WTC11 (cell line): Measurements from ENCODE around the gene MIA2. TPM values are rescaled to one million over a fixed set of nuclear protein-coding genes. Genes with fewer than 3 reads are reported as not detected.

Source experiments
- ATAC-seq: fragments of 200-7000 bp; cut with Tn5 transposase; 2 replicates; pipeline ENCODE4 v1.10.0; 2021; ENCODE audit warnings: mild to moderate bottlenecking, moderate library complexity
- CTCF ChIA-PET: fragments of 300-600 bp; sonication (Branson Sonifier 250); formaldehyde crosslinking; loops from one replicate; lab custom pipeline; 2021; ENCODE audit warnings: antibody characterized with exemption; lab: Charles Lee
- POLR2A ChIA-PET: fragments of 350-600 bp; sonication (Branson Sonifier 250); formaldehyde crosslinking; loops from one replicate; lab custom pipeline; 2021; ENCODE audit warnings: antibody characterized with exemption; lab: Charles Lee
- DNase-seq: peaks from one replicate; pipeline ENCODE4 v3.0.0; 2021; ENCODE audit warnings: low spot score
- H3K27ac Mint-ChIP-seq: 2 replicates; pipeline ENCODE4 v1.8.0; 2021; ENCODE audit warnings: mixed read lengths
- H3K27me3 Mint-ChIP-seq: 2 replicates; pipeline ENCODE4 v1.8.0; 2021; ENCODE audit warnings: low read depth, mild to moderate bottlenecking, moderate library complexity, mixed read lengths
- H3K36me3 Mint-ChIP-seq: 2 replicates; pipeline ENCODE4 v1.8.0; 2021; ENCODE audit warnings: mixed read lengths
- H3K4me1 Mint-ChIP-seq: 2 replicates; pipeline ENCODE4 v1.8.0; 2022; ENCODE audit warnings: mixed read lengths
- H3K4me3 Mint-ChIP-seq: 2 replicates; pipeline ENCODE4 v1.8.0; 2021; ENCODE audit warnings: mild to moderate bottlenecking, moderate library complexity, mixed read lengths
- H3K9me3 Mint-ChIP-seq: 2 replicates; pipeline ENCODE4 v1.8.0; 2021; ENCODE audit warnings: mixed read lengths
- AR ChIP-seq: fragments of 250-450 bp; sonication (Bioruptor Pico); IDR thresholded peaks from 2 replicates; pipeline ENCODE4 v1.9.0; 2021; ENCODE audit warnings: mild to moderate bottlenecking
- ATF2 ChIP-seq: sonication (generic); formaldehyde crosslinking; IDR thresholded peaks from 2 replicates; pipeline ENCODE4 v1.8.1; 2022; ENCODE audit warnings: low read depth, missing genetic modification reagents, borderline replicate concordance
- CTCF ChIP-seq: fragments of 200-600 bp; IDR thresholded peaks from 2 replicates; pipeline ENCODE4 v1.8.0; 2022; ENCODE audit warnings: antibody characterized with exemption
- E2F1 ChIP-seq: sonication (generic); formaldehyde crosslinking; IDR thresholded peaks from 2 replicates; pipeline ENCODE4 v1.8.0; 2022; ENCODE audit warnings: mild to moderate bottlenecking, missing genetic modification reagents
- E2F5 ChIP-seq: sonication (generic); formaldehyde crosslinking; IDR thresholded peaks from 2 replicates; pipeline ENCODE4 v1.8.1; 2022; ENCODE audit warnings: mild to moderate bottlenecking, moderate library complexity, missing genetic modification reagents
- FOXJ3 ChIP-seq: sonication (generic); formaldehyde crosslinking; IDR thresholded peaks from 2 replicates; pipeline ENCODE4 v1.9.0; 2021; ENCODE audit warnings: missing genetic modification reagents, mild to moderate bottlenecking, borderline replicate concordance
- FOXP1 ChIP-seq: sonication (generic); formaldehyde crosslinking; IDR thresholded peaks from 2 replicates; pipeline ENCODE4 v1.8.0; 2022; ENCODE audit warnings: missing genetic modification reagents, mild to moderate bottlenecking, moderate library complexity, borderline replicate concordance
- GTF2I ChIP-seq: fragments of 250-450 bp; sonication (Bioruptor Pico); conservative IDR thresholded peaks from 2 replicates; pipeline ENCODE4 v1.4.0; 2021; ENCODE audit warnings: mild to moderate bottlenecking
- NFE2L1 ChIP-seq: sonication (generic); formaldehyde crosslinking; IDR thresholded peaks from 2 replicates; pipeline ENCODE4 v1.8.1; 2023; ENCODE audit warnings: missing genetic modification reagents
- PRRX2 ChIP-seq: fragments of 250-450 bp; sonication (Bioruptor Pico); IDR thresholded peaks from 2 replicates; pipeline ENCODE4 v1.8.0; 2021; ENCODE audit warnings: mild to moderate bottlenecking
- SP1 ChIP-seq: sonication (generic); formaldehyde crosslinking; conservative IDR thresholded peaks from 2 replicates; pipeline ENCODE4 v1.8.1; 2022; ENCODE audit warnings: missing genetic modification reagents
- TP53 ChIP-seq: sonication (generic); formaldehyde crosslinking; IDR thresholded peaks from 2 replicates; pipeline ENCODE4 v1.8.1; 2023; ENCODE audit warnings: mild to moderate bottlenecking, missing genetic modification reagents
- ZBTB21 ChIP-seq: sonication (generic); formaldehyde crosslinking; IDR thresholded peaks from 2 replicates; pipeline ENCODE4 v1.8.1; 2023; ENCODE audit warnings: mild to moderate bottlenecking, missing genetic modification reagents, borderline replicate concordance
- ZNF121 ChIP-seq: sonication (generic); formaldehyde crosslinking; IDR thresholded peaks from 2 replicates; pipeline ENCODE4 v1.8.0; 2023; ENCODE audit warnings: missing genetic modification reagents
- ZNF416 ChIP-seq: fragments of 250-450 bp; sonication (Bioruptor Pico); IDR thresholded peaks from 2 replicates; pipeline ENCODE4 v1.9.0; 2021; ENCODE audit warnings: mild to moderate bottlenecking, inconsistent platforms
- ZNF425 ChIP-seq: fragments of 250-450 bp; sonication (Bioruptor Pico); conservative IDR thresholded peaks from 2 replicates; pipeline ENCODE4 v1.9.0; 2021; ENCODE audit warnings: mild to moderate bottlenecking
- ZSCAN18 ChIP-seq: fragments of 250-450 bp; sonication (Bioruptor Pico); IDR thresholded peaks from 2 replicates; pipeline ENCODE4 v2.1.2; 2022; ENCODE audit warnings: mild to moderate bottlenecking, moderate library complexity
- total RNA-seq: library from RNA; stranded (reverse); gene quantifications from 3 replicates; pipeline ENCODE4 v1.2.3, GENCODE V29; 2021

MIA2 gene
- total RNA-seq, 1 experiment from 2014 or later = 11.3 TPM

- peaks cover 24% of the 10 kb centered on the region for H3K4me1 Mint-ChIP-seq
- no peaks in the 10 kb centered on the region for H3K27me3 Mint-ChIP-seq
- H3K9me3 Mint-ChIP-seq = no peaks in the 10 kb centered on the region
- ATAC-seq (no peak), DNase-seq (no peak)
- ChIA-PET POLR2A (no interaction called here), CTCF (no interaction called here)
- no peak overlapping the region for H3K4me3 Mint-ChIP-seq
- no peak overlapping the region for H3K27ac Mint-ChIP-seq
- no peaks in the 10 kb centered on the region for H3K36me3 Mint-ChIP-seq
- no peak for TF ChIP-seq FOXP1 (CRISPR knock-in tag)
- TF ChIP-seq GTF2I (CRISPR knock-in tag) = no peak
- no peak for TF ChIP-seq E2F5
- TF ChIP-seq AR (CRISPR knock-in tag) = no peak
- TF ChIP-seq PRRX2 = no peak
- TF ChIP-seq ZNF416 = no peak
- TF ChIP-seq TP53 = no peak
- no peak for TF ChIP-seq FOXJ3
- TF ChIP-seq NFE2L1 = no peak
These were observed 194.4 kb downstream of the MIA2 start for GRCh38 chr14:39428118-39428517.

GRCh38 chr14:39430762-39431415 lies 197.2 kb downstream of the MIA2 start:
- H3K27me3 Mint-ChIP-seq = no peaks in the 10 kb centered on the region
- peaks cover 31% of the 10 kb centered on the region for H3K4me1 Mint-ChIP-seq
- ATAC-seq (no peak), DNase-seq (no peak)
- peak overlapping the region; percentile 92 for H3K4me3 Mint-ChIP-seq
- H3K27ac Mint-ChIP-seq = peak overlapping the region; percentile 95
- no peak for TF ChIP-seq ZSCAN18 (CRISPR knock-in tag)
- TF ChIP-seq ATF2 (CRISPR knock-in tag) = no peak
- TF ChIP-seq SP1 (CRISPR knock-in tag) = no peak
- no peaks in the 10 kb centered on the region for H3K36me3 Mint-ChIP-seq
- ChIA-PET POLR2A (interaction anchor here (0.5 to 2.6 kb wide), 6 partner anchors 14 to 327 kb away, joined by 3 to 11 read pairs (median 6); partner anchors contain the start of genes PNN and SEC23A), CTCF (interaction anchor here (0.7 to 1.2 kb wide), 3 partner anchors 15 to 261 kb away, joined by 3 to 8 read pairs (median 4); partner anchors contain the start of gene TRAPPC6B)
- no peaks in the 10 kb centered on the region for H3K9me3 Mint-ChIP-seq

- CTCF ChIA-PET = interaction anchor here (0.5 to 1.9 kb wide), 7 partner anchors 14 to 1527 kb away, joined by 3 to 10 read pairs (median 4); partner anchors contain the start of gene TRAPPC6B
- ATAC-seq (peak; percentile 15), DNase-seq (peak; percentile 58)
- Mint-ChIP-seq H3K27ac (peak overlapping the region; percentile 100), H3K4me1 (peaks cover 27% of the 10 kb centered on the region), H3K27me3 (no peaks in the 10 kb centered on the region), H3K9me3 (no peaks in the 10 kb centered on the region), H3K4me3 (peak overlapping the region; percentile 98), H3K36me3 (no peaks in the 10 kb centered on the region)
- POLR2A ChIA-PET = interaction anchor here (0.5 to 2.6 kb wide), 15 partner anchors 9 to 335 kb away, joined by 3 to 11 read pairs (median 5); partner anchors contain the start of genes PNN, SEC23A and TRAPPC6B
- TF ChIP-seq GTF2I (CRISPR knock-in tag) (no peak), ZBTB21 (CRISPR knock-in tag) (no peak), ZNF425 (CRISPR knock-in tag) (no peak), FOXP1 (CRISPR knock-in tag) (0 out of 2 replicates have a peak, but pooled peaks have one; percentile 20), E2F1 (no peak), ZNF121 (no peak), CTCF (no peak)
These were observed 197.9 kb downstream of the MIA2 start for GRCh38 chr14:39431416-39432178.
